Measurements from ENCODE around the gene IL1RN. TPM values are rescaled to one million over a fixed set of nuclear protein-coding genes. Genes with fewer than 3 reads are reported as not detected.

Gene IL1RN
- total and polyA plus RNA-seq, 2 of the 13 experiments (the other 11 are each of a cell fraction or from before 2014, with no cell fraction given), result 21.2 to 101 TPM

- TF ChIP-seq, protein P1, sequence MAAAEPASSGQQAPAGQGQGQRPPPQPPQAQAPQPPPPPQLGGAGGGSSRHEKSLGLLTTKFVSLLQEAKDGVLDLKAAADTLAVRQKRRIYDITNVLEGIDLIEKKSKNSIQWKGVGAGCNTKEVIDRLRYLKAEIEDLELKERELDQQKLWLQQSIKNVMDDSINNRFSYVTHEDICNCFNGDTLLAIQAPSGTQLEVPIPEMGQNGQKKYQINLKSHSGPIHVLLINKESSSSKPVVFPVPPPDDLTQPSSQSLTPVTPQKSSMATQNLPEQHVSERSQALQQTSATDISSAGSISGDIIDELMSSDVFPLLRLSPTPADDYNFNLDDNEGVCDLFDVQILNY (CRISPR knock-in tag; conservative IDR thresholded peaks at IDR 0.05), result no peak
- no peak for TF ChIP-seq KDM2A (CRISPR knock-in tag; IDR thresholded peaks at IDR 0.05; ENCODE audit: borderline replicate concordance, low read depth)
- no peak for TF ChIP-seq ARNT (IDR thresholded peaks at IDR 0.05)
- TF ChIP-seq CAMTA2 (CRISPR knock-in tag; IDR thresholded peaks at IDR 0.05; ENCODE audit: borderline replicate concordance), result no peak; the same call in 1 of the 2 replicates
- TF ChIP-seq NFATC3 (CRISPR knock-in tag; IDR thresholded peaks at IDR 0.05), result 0 out of 2 replicates have a peak, but pooled peaks have one; percentile 16
- no peak for TF ChIP-seq NFRKB (IDR thresholded peaks at IDR 0.05)
- TF ChIP-seq, protein P2, sequence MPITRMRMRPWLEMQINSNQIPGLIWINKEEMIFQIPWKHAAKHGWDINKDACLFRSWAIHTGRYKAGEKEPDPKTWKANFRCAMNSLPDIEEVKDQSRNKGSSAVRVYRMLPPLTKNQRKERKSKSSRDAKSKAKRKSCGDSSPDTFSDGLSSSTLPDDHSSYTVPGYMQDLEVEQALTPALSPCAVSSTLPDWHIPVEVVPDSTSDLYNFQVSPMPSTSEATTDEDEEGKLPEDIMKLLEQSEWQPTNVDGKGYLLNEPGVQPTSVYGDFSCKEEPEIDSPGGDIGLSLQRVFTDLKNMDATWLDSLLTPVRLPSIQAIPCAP (CRISPR knock-in tag; IDR thresholded peaks at IDR 0.05; ENCODE audit: low read depth), result no peak
- TF ChIP-seq GABPA (IDR thresholded peaks at IDR 0.05; ENCODE audit: low read depth, low read length), result no peak
- 0 out of 2 replicates have a peak, but pooled peaks have one; percentile 20 for TF ChIP-seq GABPA (CRISPR knock-in tag; IDR thresholded peaks at IDR 0.05; ENCODE audit: low read depth)
- no peak for TF ChIP-seq ZNF792 (CRISPR knock-in tag; IDR thresholded peaks at IDR 0.05)
- TF ChIP-seq EEA1 (CRISPR knock-in tag; IDR thresholded peaks at IDR 0.05; ENCODE audit: borderline replicate concordance), result no peak
- no peak for TF ChIP-seq TOE1 (CRISPR knock-in tag; IDR thresholded peaks at IDR 0.05)
- TF ChIP-seq ZNF225 (CRISPR knock-in tag; IDR thresholded peaks at IDR 0.05), result no peak
- TF ChIP-seq, protein P3, sequence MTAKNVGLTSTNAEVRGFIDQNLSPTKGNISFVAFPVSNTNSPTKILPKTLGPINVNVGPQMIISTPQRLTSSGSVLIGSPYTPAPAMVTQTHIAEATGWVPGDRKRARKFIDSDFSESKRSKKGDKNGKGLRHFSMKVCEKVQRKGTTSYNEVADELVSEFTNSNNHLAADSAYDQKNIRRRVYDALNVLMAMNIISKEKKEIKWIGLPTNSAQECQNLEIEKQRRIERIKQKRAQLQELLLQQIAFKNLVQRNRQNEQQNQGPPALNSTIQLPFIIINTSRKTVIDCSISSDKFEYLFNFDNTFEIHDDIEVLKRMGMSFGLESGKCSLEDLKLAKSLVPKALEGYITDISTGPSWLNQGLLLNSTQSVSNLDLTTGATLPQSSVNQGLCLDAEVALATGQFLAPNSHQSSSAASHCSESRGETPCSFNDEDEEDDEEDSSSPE (CRISPR knock-in tag; IDR thresholded peaks at IDR 0.05), result no peak
- TF ChIP-seq KDM1A (CRISPR knock-in tag; IDR thresholded peaks at IDR 0.05), result peak; percentile 89; the same call in 1 of the 2 replicates
- TF ChIP-seq CBX5 (CRISPR knock-in tag; IDR thresholded peaks at IDR 0.05; ENCODE audit: borderline replicate concordance), result no peak
- TF ChIP-seq ZNF607 (CRISPR knock-in tag; IDR thresholded peaks at IDR 0.05; ENCODE audit: borderline replicate concordance), result 0 out of 2 replicates have a peak, but pooled peaks have one; percentile 6
- TF ChIP-seq ZBTB20 (CRISPR knock-in tag; IDR thresholded peaks at IDR 0.05; ENCODE audit: borderline replicate concordance, low read depth), result peak; percentile 69; the same call in 1 of the 2 replicates
- TF ChIP-seq, protein P4, sequence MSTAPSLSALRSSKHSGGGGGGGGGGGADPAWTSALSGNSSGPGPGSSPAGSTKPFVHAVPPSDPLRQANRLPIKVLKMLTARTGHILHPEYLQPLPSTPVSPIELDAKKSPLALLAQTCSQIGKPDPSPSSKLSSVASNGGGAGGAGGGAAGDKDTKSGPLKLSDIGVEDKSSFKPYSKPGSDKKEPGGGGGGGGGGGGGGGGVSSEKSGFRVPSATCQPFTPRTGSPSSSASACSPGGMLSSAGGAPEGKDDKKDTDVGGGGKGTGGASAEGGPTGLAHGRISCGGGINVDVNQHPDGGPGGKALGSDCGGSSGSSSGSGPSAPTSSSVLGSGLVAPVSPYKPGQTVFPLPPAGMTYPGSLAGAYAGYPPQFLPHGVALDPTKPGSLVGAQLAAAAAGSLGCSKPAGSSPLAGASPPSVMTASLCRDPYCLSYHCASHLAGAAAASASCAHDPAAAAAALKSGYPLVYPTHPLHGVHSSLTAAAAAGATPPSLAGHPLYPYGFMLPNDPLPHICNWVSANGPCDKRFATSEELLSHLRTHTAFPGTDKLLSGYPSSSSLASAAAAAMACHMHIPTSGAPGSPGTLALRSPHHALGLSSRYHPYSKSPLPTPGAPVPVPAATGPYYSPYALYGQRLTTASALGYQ (CRISPR knock-in tag; IDR thresholded peaks at IDR 0.05), result peak; percentile 37; the same call in 1 of the 2 replicates
- TF ChIP-seq ZSCAN12 (CRISPR knock-in tag; IDR thresholded peaks at IDR 0.05), result no peak
- TF ChIP-seq SRSF4 (IDR thresholded peaks at IDR 0.05; ENCODE audit: low read depth, low read length, poor library complexity, severe bottlenecking), result no peak
- TF ChIP-seq TEAD3 (CRISPR knock-in tag; optimal IDR thresholded peaks at IDR 0.05; ENCODE audit: borderline replicate concordance), result no peak
- no peak for TF ChIP-seq XRCC5 (optimal IDR thresholded peaks at IDR 0.05; ENCODE audit: low read length)
- no peak for TF ChIP-seq ARID2 (CRISPR knock-in tag; IDR thresholded peaks at IDR 0.05; ENCODE audit: borderline replicate concordance)
These were observed 29.1 kb downstream of the IL1RN start (continued) for GRCh38 chr2:113156278-113157117.
